GM12878 (cell line): ENCODE data around the gene CTNNBIP1. TPM values are rescaled to one million over a fixed set of nuclear protein-coding genes. Genes with fewer than 3 reads are reported as not detected.

Experiments used
- ATAC-seq: fragments of 200-7000 bp; cut with Tn5 transposase; 3 replicates; pipeline ENCODE4 v1.9.1; 2020; ENCODE audit warnings: mild to moderate bottlenecking, moderate library complexity
- BruUV-seq: library from RNA; stranded (reverse); fragments of 400-500 nt; replicated peaks from 2 replicates; lab custom pipeline; 2021; lab: Mats Ljungman, UMichigan
- CTCF ChIA-PET: fragments of 300-600 bp; sonication (Branson Sonifier 250); formaldehyde crosslinking; extraction: SDS; loops from one replicate; lab custom pipeline; 2021; ENCODE audit warnings: inconsistent platforms; lab: Yijun Ruan, JAX
- POLR2A ChIA-PET: fragments of 350-600 bp; formaldehyde crosslinking; extraction: SDS; loops from one replicate; lab custom pipeline; 2021; ENCODE audit warnings: inconsistent platforms; lab: Charles Lee
- RAD21 ChIA-PET: fragments of 300-600 bp; sonication (Branson Sonifier 250); formaldehyde crosslinking; loops from one replicate; lab custom pipeline; 2023; ENCODE audit warnings: antibody characterized with exemption; ENCODE audit not compliant: unreplicated experiment; lab: Charles Lee
- SMC1A ChIA-PET: fragments of 300-600 bp; sonication (Branson Sonifier 250); formaldehyde crosslinking; loops from one replicate; lab custom pipeline; 2023; ENCODE audit not compliant: unreplicated experiment, uncharacterized antibody; lab: Charles Lee
- DNase-seq: peaks from one replicate; pipeline ENCODE4 v3.0.0-alpha.2; 2011; ENCODE audit warnings: low read depth, low spot score
- FAIRE-seq: peaks from 3 replicates; lab custom pipeline; 2011; peaks lifted over from hg19 to GRCh38; lab: Jason Lieb, UNC
- H2AFZ ChIP-seq: 2 replicates; pipeline ENCODE4 v1.6.0; 2011; ENCODE audit warnings: low read depth, low read length, control low read depth; ENCODE audit not compliant: control insufficient read depth
- H3K27ac ChIP-seq: 2 replicates; pipeline ENCODE4 v1.5.1; 2011; ENCODE audit warnings: control low read depth; ENCODE audit not compliant: control insufficient read depth, insufficient read depth
- H3K27me3 ChIP-seq, 2 experiments: replicated peaks in 1 of 2; 2 replicates each; pipeline versions ENCODE4 v1.6.0 to v1.6.1; 2011; ENCODE audit warnings: low read length in 1 of 2; ENCODE audit not compliant: control insufficient read depth in 2 of 2, insufficient read depth in 2 of 2
- H3K36me3 ChIP-seq, 2 experiments: 2 replicates each; pipeline ENCODE4 v1.5.1; 2011; ENCODE audit warnings: low read length in 1 of 2; ENCODE audit not compliant: control insufficient read depth in 2 of 2, insufficient read depth in 2 of 2
- H3K4me1 ChIP-seq: 2 replicates; pipeline ENCODE4 v1.6.1; 2011; ENCODE audit warnings: mild to moderate bottlenecking, low read length, moderate library complexity, mixed read lengths; ENCODE audit not compliant: control insufficient read depth, insufficient read depth
- H3K4me2 ChIP-seq: 2 replicates; pipeline ENCODE4 v1.6.0; 2011; ENCODE audit warnings: control low read depth; ENCODE audit not compliant: control insufficient read depth, insufficient read depth
- H3K4me3 ChIP-seq: fragments of 200-600 bp; sonication (generic); 2 replicates; pipeline ENCODE4 v1.5.1; 2016
- H3K79me2 ChIP-seq: 2 replicates; pipeline ENCODE4 v1.6.0; 2011; ENCODE audit warnings: low read length; ENCODE audit not compliant: control insufficient read depth, insufficient read depth
- H3K9ac ChIP-seq: 2 replicates; pipeline ENCODE4 v1.8.0; 2011; ENCODE audit warnings: low read length, control low read depth, mixed read lengths; ENCODE audit not compliant: control insufficient read depth, insufficient read depth
- H3K9me3 ChIP-seq: replicated peaks from 3 replicates; pipeline ENCODE4 v1.5.1; 2011; ENCODE audit warnings: mild to moderate bottlenecking, low read length; ENCODE audit not compliant: control insufficient read depth, insufficient read depth
- H4K20me1 ChIP-seq: 2 replicates; pipeline ENCODE4 v1.6.0; 2011; ENCODE audit not compliant: control insufficient read depth, insufficient read depth
- CREM ChIP-seq: IDR thresholded peaks from 2 replicates; pipeline ENCODE4 v1.6.1; 2014; ENCODE audit warnings: antibody characterized with exemption, low read depth
- EZH2 ChIP-seq: IDR thresholded peaks from 2 replicates; pipeline ENCODE4 v1.6.1; 2012; ENCODE audit warnings: low read depth, mild to moderate bottlenecking, control low read depth, inconsistent platforms, low read length, borderline replicate concordance; ENCODE audit not compliant: control insufficient read depth
- IKZF1 ChIP-seq: fragments of 450-650 bp; conservative IDR thresholded peaks from 2 replicates; pipeline ENCODE4 v1.6.1; 2017; ENCODE audit warnings: antibody characterized with exemption, mild to moderate bottlenecking
- IRF3 ChIP-seq: fragments of 450-650 bp; IDR thresholded peaks from 2 replicates; pipeline ENCODE4 v1.6.1; 2014; ENCODE audit warnings: mild to moderate bottlenecking
- KAT2A ChIP-seq: conservative IDR thresholded peaks from 2 replicates; pipeline ENCODE4 v1.6.1; 2011; ENCODE audit warnings: low read depth, low read length; ENCODE audit not compliant: control insufficient read depth
- SIN3A ChIP-seq: IDR thresholded peaks from 2 replicates; pipeline ENCODE4 v1.6.1; 2012; ENCODE audit warnings: low read depth, low read length, improper control_type of control experiment
- SRF ChIP-seq, 2 experiments: IDR thresholded peaks; 2 replicates each; pipeline ENCODE4 v1.6.1; 2011; ENCODE audit warnings: low read depth in 2 of 2, low read length in 2 of 2, mild to moderate bottlenecking in 1 of 2, moderate library complexity in 1 of 2
- ZNF274 ChIP-seq: IDR thresholded peaks from one replicate; pipeline ENCODE4 v1.8.0; 2011; ENCODE audit not compliant: insufficient read length, insufficient read depth
- WGBS: methylation state at CpG from one replicate; pipeline ENCODE4 v1.1.6; 2016; ENCODE audit warnings: low lambda C conversion rate; ENCODE audit not compliant: insufficient replicate concordance, insufficient coverage; ENCODE audit errors: missing lambda C conversion rate; 5-methylcytosine and 5-hydroxymethylcytosine counted together
- in situ Hi-C: fragments of 300-500 bp; cut with MboI; formaldehyde crosslinking; loops from 9 replicates; pipeline ENCODE4 v1.14.3; 2018; ENCODE audit warnings: mixed read lengths
- intact Hi-C: fragments of 100-400 bp; cut with micrococcal nuclease; formaldehyde crosslinking; loops from one replicate; pipeline ENCODE4 v1.14.2; 2022; ENCODE audit not compliant: unreplicated experiment
- polyA plus RNA-seq, 11 experiments: library from polyadenylated mRNA; depleted of rRNA in 4 of 11; unstranded in 6 of 11; stranded (reverse) in 5 of 11; fragments of >200 nt; fragmentation: Nextera tagmentation in 4 of 11; fragmentation: Illumina TruSeq in 1 of 11; extraction: Ambion mirVana in 4 of 11; extraction: Trizol in 1 of 11; gene quantifications; 1 replicate in 1 of 11; 2 replicates in 10 of 11; pipeline versions ENCODE4 v1.2.1 to v1.2.3, GENCODE V29; 2011 to 2016; ENCODE audit warnings: inconsistent platforms in 2 of 11, missing spikeins in 2 of 11, low read depth in 1 of 11
- total RNA-seq, 4 experiments: library from RNA; depleted of rRNA in 3 of 4; stranded (reverse); fragments of >200 nt in 3 of 4; fragmentation: Illumina TruSeq in 1 of 4; extraction: Trizol in 1 of 4; gene quantifications; 2 replicates each; pipeline versions ENCODE4 v1.2.1 to v1.2.3, GENCODE V29; 2013 to 2021

Gene CTNNBIP1
- total and polyA plus RNA-seq, 10 of the 15 experiments (the other 5 are each of a cell fraction or from before 2014, with no cell fraction given): 0.42 to 31.8 (median 10.8) TPM

DNA sequence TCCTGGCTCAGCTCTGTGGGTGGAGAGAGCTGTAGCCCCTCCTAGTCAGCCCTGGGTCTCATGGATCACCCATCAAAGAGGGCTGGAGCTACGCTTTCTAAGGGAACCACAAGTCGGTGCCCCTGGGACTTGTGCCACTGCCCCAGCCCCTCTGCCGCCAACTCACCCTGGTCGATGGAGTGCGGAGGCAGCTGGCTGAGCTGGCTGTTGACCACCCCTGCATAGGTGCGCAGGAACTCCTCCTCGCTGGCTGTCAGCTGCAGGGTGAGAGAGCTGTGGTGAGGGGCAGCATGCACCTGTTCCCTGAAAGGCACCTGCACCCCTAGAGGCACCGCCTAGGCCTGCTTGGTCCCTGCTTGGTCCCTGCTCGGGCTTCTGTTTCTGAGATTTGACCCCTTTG is 39.0 kb downstream of the CTNNBIP1 start:
- in situ Hi-C loops: loop anchor here (5.0 kb wide), 1 partner anchor 551 kb away; no protein-coding TSS in a partner anchor
- ATAC-seq: no peak
- intact Hi-C loops: no loop called here
- no peaks in the 10 kb centered on the region for H3K27me3 ChIP-seq
- TF ChIP-seq SRF (IDR thresholded peaks at IDR 0.05; ENCODE audit: low read depth in 2 of 2, low read length in 2 of 2): no peak
- TF ChIP-seq KAT2A: no peak
- no peak for TF ChIP-seq EZH2
- no peak for TF ChIP-seq ZNF274
- TF ChIP-seq IKZF1: no peak
- TF ChIP-seq CREM: no peak
- TF ChIP-seq IRF3: no peak
- no peak for TF ChIP-seq SIN3A
- TF ChIP-seq, all 136 proteins: peak for 0
- CTCF ChIA-PET: interaction anchor here (0.6 to 19.1 kb wide), 5 partner anchors 10 to 146 kb away, joined by 3 to 562 read pairs (median 4); no protein-coding TSS in a partner anchor
- Histone ChIP-seq H3K4me3 (no peak overlapping the region), H3K9me3 (no peaks in the 10 kb centered on the region), H3K9ac (no peak overlapping the region), H3K79me2 (no peaks in the 10 kb centered on the region), H3K36me3 (no peaks in the 10 kb centered on the region), H4K20me1 (no peaks in the 10 kb centered on the region), H3K4me2 (no peak overlapping the region), H3K27ac (no peak overlapping the region), H2AFZ (no peak overlapping the region), H3K4me1 (0 out of 2 replicates have a peak, but pooled peaks cover 6% of the 10 kb centered on the region)
- POLR2A ChIA-PET: interaction anchor here (0.6 kb wide), 1 partner anchor 157 kb away, joined by 3 read pairs; no protein-coding TSS in a partner anchor
- SMC1A ChIA-PET: interaction anchor here (0.8 to 16.6 kb wide), 2 partner anchors 87 to 623 kb away, joined by 4 to 428 read pairs; no protein-coding TSS in a partner anchor
- 80% methylated on average over 9 of the region's 9 CpGs for WGBS
- no TSS peak for BruUV-seq
- DNase-seq: no peak
- no peak for FAIRE-seq
- RAD21 ChIA-PET: interaction anchor here (6.4 kb wide), 1 partner anchor 85 kb away, joined by 83 read pairs; no protein-coding TSS in a partner anchor
